HCT116 (cell line): ENCODE measurements around the gene CENPX. TPM values are rescaled to one million over a fixed set of nuclear protein-coding genes. Genes with fewer than 3 reads are reported as not detected.

Experiments used
- ATAC-seq: fragments of 200-7000 bp; cut with Tn5 transposase; 2 replicates; pipeline ENCODE4 v1.9.1; 2020; ENCODE audit warnings: mild to moderate bottlenecking, moderate library complexity
- BruUV-seq: library from RNA; stranded (reverse); fragments of 400-500 nt; replicated peaks from 2 replicates; lab custom pipeline; 2021; lab: Mats Ljungman, UMichigan
- CTCF ChIA-PET: fragments of 300-600 bp; sonication (Branson Sonifier 250); formaldehyde crosslinking; loops from one replicate; lab custom pipeline; 2021; ENCODE audit warnings: antibody characterized with exemption; lab: Charles Lee
- POLR2A ChIA-PET: fragments of 300-600, 350-600 bp; sonication (Branson Sonifier 250); formaldehyde crosslinking; loops from one replicate; lab custom pipeline; 2021; ENCODE audit warnings: antibody characterized with exemption; lab: Charles Lee
- RAD21 ChIA-PET, 2 experiments: fragments of 300-600 bp; sonication (Branson Sonifier 250); formaldehyde crosslinking; loops; one replicate each; lab custom pipeline; 2023; ENCODE audit warnings: low total read pairs in 2 of 2; ENCODE audit not compliant: uncharacterized antibody in 2 of 2, unreplicated experiment in 2 of 2, low non-redundant PET in 1 of 2; lab: Charles Lee
- DNase-seq: peaks from one replicate; pipeline ENCODE4 v3.0.0-alpha.2; 2010; ENCODE audit warnings: low read depth, low spot score
- H2AFZ ChIP-seq: fragments of 200-600 bp; shearing (Covaris generic), sonication (generic); 2 replicates; pipeline ENCODE4 v1.6.1; 2017; ENCODE audit warnings: low read depth, mixed run types, mixed read lengths, antibody characterized with exemption, low read length; ENCODE audit not compliant: poor library complexity, severe bottlenecking
- H3K27ac ChIP-seq: 2 replicates; pipeline ENCODE4 v1.5.1; 2012; ENCODE audit warnings: low read depth, low read length
- H3K27me3 ChIP-seq: fragments of 200-600 bp; sonication (generic); 2 replicates; pipeline ENCODE4 v1.6.1; 2016; ENCODE audit warnings: mixed run types, low read length, mixed read lengths; ENCODE audit not compliant: insufficient read depth
- H3K36me3 ChIP-seq, 2 experiments: fragments of 200-500 bp in 1 of 2; fragments of 200-600 bp in 1 of 2; sonication (Bioruptor generic) in 1 of 2; sonication (generic) in 1 of 2; 2 replicates each; pipeline versions ENCODE4 v1.5.1 to v1.6.1; 2014 to 2016; ENCODE audit warnings: low read length in 2 of 2, inconsistent platforms in 1 of 2, mixed read lengths in 1 of 2, mixed run types in 1 of 2; ENCODE audit not compliant: insufficient read depth in 2 of 2, control insufficient read depth in 1 of 2
- H3K4me1 ChIP-seq, 2 experiments: fragments of 200-600 bp in 1 of 2; sonication (generic) in 1 of 2; 2 replicates each; pipeline versions ENCODE4 v1.5.1 to v1.6.1; 2012 to 2017; ENCODE audit warnings: low read length in 2 of 2, inconsistent platforms in 1 of 2, mild to moderate bottlenecking in 1 of 2, mixed read lengths in 1 of 2, mixed run types in 1 of 2, moderate library complexity in 1 of 2; ENCODE audit not compliant: insufficient read depth in 2 of 2, control insufficient read depth in 1 of 2
- H3K4me2 ChIP-seq: fragments of 200-600 bp; sonication (generic); 2 replicates; pipeline ENCODE4 v1.6.1; 2017; ENCODE audit warnings: mixed run types, low read length, mixed read lengths
- H3K4me3 ChIP-seq, 2 experiments: fragments of 200-600 bp in 1 of 2; sonication (generic) in 1 of 2; replicated peaks in 1 of 2; 2 replicates each; pipeline ENCODE4 v1.5.1; 2011 to 2016; ENCODE audit warnings: low read length in 2 of 2, control low read depth in 1 of 2, low read depth in 1 of 2, mild to moderate bottlenecking in 1 of 2, mixed read lengths in 1 of 2, mixed run types in 1 of 2
- H3K79me2 ChIP-seq: fragments of 200-600 bp; sonication (generic); 2 replicates; pipeline ENCODE4 v1.6.1; 2017; ENCODE audit warnings: mild to moderate bottlenecking, mixed run types, low read length, moderate library complexity, mixed read lengths; ENCODE audit not compliant: insufficient read depth
- H3K9ac ChIP-seq: fragments of 200-600 bp; sonication (generic); 2 replicates; pipeline ENCODE4 v1.6.1; 2016; ENCODE audit warnings: low read length, mixed read lengths
- H3K9me2 ChIP-seq: fragments of 200-600 bp; sonication (generic), shearing (Covaris generic); 2 replicates; pipeline ENCODE4 v1.6.1; 2017; ENCODE audit warnings: mixed run types, mild to moderate bottlenecking, moderate library complexity; ENCODE audit not compliant: insufficient read depth
- H3K9me3 ChIP-seq, 2 experiments: fragments of 200-500 bp in 1 of 2; fragments of 200-600 bp in 1 of 2; sonication (Bioruptor generic) in 1 of 2; sonication (generic) in 1 of 2; 2 replicates each; pipeline ENCODE4 v1.6.1; 2014 to 2017; ENCODE audit warnings: low read length in 2 of 2, mixed read lengths in 2 of 2, inconsistent platforms in 1 of 2, low read depth in 1 of 2, mild to moderate bottlenecking in 1 of 2, mixed run types in 1 of 2, moderate library complexity in 1 of 2; ENCODE audit not compliant: control insufficient read depth in 1 of 2, insufficient read depth in 1 of 2
- H4K20me1 ChIP-seq: fragments of 200-600 bp; sonication (generic), shearing (Covaris generic); 2 replicates; pipeline ENCODE4 v1.6.1; 2017; ENCODE audit warnings: mixed run types, mild to moderate bottlenecking, moderate library complexity; ENCODE audit not compliant: insufficient read depth
- CBX3 ChIP-seq: IDR thresholded peaks from 2 replicates; pipeline ENCODE4 v1.6.1; 2012; ENCODE audit warnings: low read depth
- CEBPB ChIP-seq: IDR thresholded peaks from 2 replicates; pipeline ENCODE4 v1.6.1; 2012; ENCODE audit warnings: low read depth
- CTCF ChIP-seq, 3 experiments: fragments of 200-600 bp in 1 of 3; sonication (generic) in 1 of 3; IDR thresholded peaks in 2 of 3; conservative IDR thresholded peaks in 1 of 3; 2 replicates each; pipeline ENCODE4 v1.5.1; 2012 to 2017; ENCODE audit warnings: low read depth in 2 of 3, low read length in 2 of 3, antibody characterized with exemption in 1 of 3, borderline replicate concordance in 1 of 3, control low read depth in 1 of 3, mild to moderate bottlenecking in 1 of 3, mixed read lengths in 1 of 3, mixed run types in 1 of 3, moderate library complexity in 1 of 3; ENCODE audit not compliant: insufficient read depth in 1 of 3
- EGR1 ChIP-seq: IDR thresholded peaks from 2 replicates; pipeline ENCODE4 v1.6.1; 2012; ENCODE audit warnings: low read depth
- EZH2phosphoT487 ChIP-seq: fragments of 200-600 bp; IDR thresholded peaks from 2 replicates; pipeline ENCODE4 v1.6.1; 2018; ENCODE audit warnings: antibody characterized with exemption, borderline replicate concordance
- FOSL1 ChIP-seq: IDR thresholded peaks from 2 replicates; pipeline ENCODE4 v1.6.1; 2012; ENCODE audit warnings: low read depth
- JUND ChIP-seq: IDR thresholded peaks from 2 replicates; pipeline ENCODE4 v1.6.1; 2012
- MAX ChIP-seq: IDR thresholded peaks from 2 replicates; pipeline ENCODE4 v1.6.1; 2012
- POLR2AphosphoS5 ChIP-seq: IDR thresholded peaks from 2 replicates; pipeline ENCODE4 v1.6.1; 2011; ENCODE audit warnings: mild to moderate bottlenecking, low read depth, low read length, moderate library complexity
- RAD21 ChIP-seq: IDR thresholded peaks from 2 replicates; pipeline ENCODE4 v1.6.1; 2012; ENCODE audit warnings: low read depth, mild to moderate bottlenecking
- REST ChIP-seq: IDR thresholded peaks from 2 replicates; pipeline ENCODE4 v1.6.1; 2012; ENCODE audit warnings: low read depth
- SRF ChIP-seq: IDR thresholded peaks from 2 replicates; pipeline ENCODE4 v1.6.1; 2012; ENCODE audit warnings: low read depth
- TCF7L2 ChIP-seq: IDR thresholded peaks from 2 replicates; pipeline ENCODE4 v1.7.0; 2011; ENCODE audit warnings: borderline replicate concordance, inconsistent platforms; ENCODE audit not compliant: insufficient read depth, insufficient read length; ENCODE audit errors: extremely low read depth
- YY1 ChIP-seq: IDR thresholded peaks from 2 replicates; pipeline ENCODE4 v1.6.1; 2011; ENCODE audit warnings: low read length, low read depth, moderate library complexity, mild to moderate bottlenecking; ENCODE audit not compliant: insufficient replicate concordance; ENCODE audit errors: extremely low read depth
- ZFX ChIP-seq: fragments of 450-650 bp; IDR thresholded peaks from 2 replicates; pipeline ENCODE4 v1.6.1; 2017
- intact Hi-C: fragments of 100-400 bp; cut with micrococcal nuclease; formaldehyde crosslinking; loops from 2 replicates; pipeline ENCODE4 v1.10.0; 2022
- total RNA-seq: library from RNA; stranded (reverse); gene quantifications from one replicate; pipeline ENCODE4 v1.2.1, GENCODE V29; 2021; ENCODE audit not compliant: unreplicated experiment

CENPX gene
- total RNA-seq, 1 experiment from 2014 or later = 184 TPM

GRCh38 chr17:82024859-82025258 lies 2.2 kb upstream of the CENPX start:
- H3K27me3 ChIP-seq = no peaks in the 10 kb centered on the region
- 0 out of 4 replicates have a peak overlapping the region, but pooled peaks of 1 of the 2 experiments have one; percentile 4 for H3K4me3 ChIP-seq
- intact Hi-C loops = loop anchor here (5.0 kb wide), 2 partner anchors 113 to 727 kb away; partner anchors contain the start of genes PCYT2 and TBCD
- ChIA-PET POLR2A (no interaction called here), CTCF (no interaction called here), RAD21 (no interaction called here)
- peaks cover 4% of the 10 kb centered on the region; the same call in 1 of the 2 replicates for H4K20me1 ChIP-seq
- BruUV-seq = no TSS peak
- peak overlapping the region; percentile 87; the same call in 1 of the 2 replicates for H3K27ac ChIP-seq
- H3K36me3 ChIP-seq = no peaks in the 10 kb centered on the region; a peak in 1 of 4 replicates
- peaks cover 41% of the 10 kb centered on the region for H3K79me2 ChIP-seq
- H3K9me3 ChIP-seq = no peaks in the 10 kb centered on the region
- H3K9me2 ChIP-seq = no peaks in the 10 kb centered on the region
- H3K4me1 ChIP-seq = peaks cover 15 to 33% of the 10 kb centered on the region in 2 experiments
- no peak overlapping the region for H3K9ac ChIP-seq
- no peak for DNase-seq
- TF ChIP-seq EGR1 (no peak), SRF (no peak), ZFX (no peak), FOSL1 (no peak), CBX3 (no peak), RAD21 (no peak), CTCF (IDR thresholded peaks at IDR 0.05 in 2 of 3, conservative IDR thresholded peaks at IDR 0.05 in 1 of 3; ENCODE audit: borderline replicate concordance in 1 of 3, insufficient read depth in 1 of 3, low read depth in 2 of 3, low read length in 2 of 3) (no peak), YY1 (no peak), EZH2phosphoT487 (no peak), MAX (no peak), POLR2AphosphoS5 (no peak), REST (no peak), TCF7L2 (no peak), JUND (no peak), CEBPB (no peak)
- no peak overlapping the region for H2AFZ ChIP-seq
- H3K4me2 ChIP-seq = peak overlapping the region; percentile 99
- no peak for ATAC-seq
